ENCODE measurements around the gene KMO.

The KMO gene

GRCh38 chr1:241630005-241630404, 97.8 kb downstream of the KMO start:
- DNase-seq (ENCODE audit: low read depth), result no peak

GRCh38 chr1:241630476-241630875, 98.3 kb downstream of the KMO start:
- no peak for DNase-seq (ENCODE audit: low read depth)

- no peak for DNase-seq (ENCODE audit: low read depth)
Observed at GRCh38 chr1:241630899-241631298, 98.7 kb downstream of the KMO start.

- no peak for DNase-seq (ENCODE audit: low read depth)
Observed at GRCh38 chr1:241631674-241632073, 99.5 kb downstream of the KMO start.

GRCh38 chr1:241632987-241633386, 100.8 kb downstream of the KMO start:
- DNase-seq (ENCODE audit: low read depth), result no peak

GRCh38 chr1:241635556-241636152, 103.5 kb downstream of the KMO start:
- no peak for DNase-seq (ENCODE audit: low read depth)

GRCh38 chr1:241636291-241636690, 104.1 kb downstream of the KMO start:
- no peak for DNase-seq (ENCODE audit: low read depth)

GRCh38 chr1:241637046-241637590, 104.9 kb downstream of the KMO start:
- no peak for DNase-seq (ENCODE audit: low read depth)

- no peak for DNase-seq (ENCODE audit: low read depth)
Observed at GRCh38 chr1:241637604-241638003, 105.4 kb downstream of the KMO start.

GRCh38 chr1:241638099-241638682, 106.0 kb downstream of the KMO start:
- no peak for DNase-seq (ENCODE audit: low read depth)

GRCh38 chr1:241638909-241639622, 106.9 kb downstream of the KMO start:
- DNase-seq (ENCODE audit: low read depth), result no peak

- no peak for DNase-seq (ENCODE audit: low read depth)
Observed at GRCh38 chr1:241639623-241640148, 107.5 kb downstream of the KMO start.

GRCh38 chr1:241640149-241640866, 108.1 kb downstream of the KMO start, which contains the start of the genes CHML and OPN3:
Gene CHML, minus strand, starts transcription at chr1:241640369. Its CDS starts 4,603 bp downstream, at chr1:241635766.
Gene OPN3, minus strand, starts transcription at chr1:241640369. Its CDS starts 115 bp downstream, at chr1:241640254.
- no peak for DNase-seq (ENCODE audit: low read depth)

- DNase-seq (ENCODE audit: low read depth), result no peak
Observed at GRCh38 chr1:241640867-241641622, 108.9 kb downstream of the KMO start.

- DNase-seq (ENCODE audit: low read depth), result peak; percentile 56
Observed at GRCh38 chr1:241641773-241642592, 109.8 kb downstream of the KMO start.

GRCh38 chr1:241642593-241642944, 110.4 kb downstream of the KMO start:
- DNase-seq (ENCODE audit: low read depth), result no peak

GRCh38 chr1:241644259-241644658, 112.1 kb downstream of the KMO start:
- no peak for DNase-seq (ENCODE audit: low read depth)

- DNase-seq (ENCODE audit: low read depth), result no peak
Observed at GRCh38 chr1:241645199-241645598, 113.0 kb downstream of the KMO start.
